AG08396 (cell line): ENCODE results near the gene POLR2M.

ENCODE experiments used
- DNase-seq: peaks from one replicate; pipeline ENCODE4 v3.0.0; 2012; ENCODE audit warnings: low spot score, mixed read lengths

Gene POLR2M

DNA sequence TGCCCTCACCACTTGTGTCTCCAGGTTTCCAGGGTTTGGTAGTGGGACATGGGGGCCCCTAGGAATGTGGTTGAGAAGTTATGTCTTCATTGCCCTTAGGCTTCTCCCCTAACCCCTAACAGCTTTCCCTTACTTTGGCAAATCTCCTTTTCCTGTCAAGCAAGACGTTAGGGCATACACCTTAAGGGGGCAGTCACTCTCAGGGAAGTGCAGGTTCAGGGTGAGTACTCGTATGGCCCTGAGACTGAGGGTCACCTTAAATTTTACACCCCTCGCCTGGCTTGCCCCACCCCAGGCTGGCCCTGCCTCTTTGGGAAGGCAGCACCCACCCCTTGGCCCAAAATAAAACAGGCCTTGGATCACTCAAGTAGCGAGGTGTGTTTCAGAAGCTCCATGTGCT is 33.5 kb downstream of the POLR2M start:
- DNase-seq: no peak

- no peak for DNase-seq
Measured at GRCh38 chr15:57741089-57741488, 34.6 kb downstream of the POLR2M start.

DNA sequence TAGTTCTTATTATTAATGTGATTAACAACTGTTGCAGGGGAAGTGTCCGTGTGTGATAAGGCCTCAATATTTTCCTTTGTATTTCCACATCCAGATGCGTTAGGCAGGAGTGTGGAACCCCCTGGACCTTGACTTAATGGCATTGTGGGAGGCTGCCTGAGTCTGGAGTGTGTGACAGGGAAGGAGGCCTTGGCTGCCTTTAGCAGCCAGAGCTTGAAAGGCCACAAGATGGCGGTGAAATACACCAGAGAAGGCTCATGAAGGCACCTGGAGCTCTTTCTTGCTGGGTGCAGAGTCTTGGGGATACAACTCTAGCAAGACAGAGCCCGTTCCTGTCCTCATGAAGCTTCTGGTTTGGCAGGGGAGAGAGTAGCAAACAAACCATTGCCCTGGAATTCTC is 36.9 kb downstream of the POLR2M start:
- no peak for DNase-seq

DNA sequence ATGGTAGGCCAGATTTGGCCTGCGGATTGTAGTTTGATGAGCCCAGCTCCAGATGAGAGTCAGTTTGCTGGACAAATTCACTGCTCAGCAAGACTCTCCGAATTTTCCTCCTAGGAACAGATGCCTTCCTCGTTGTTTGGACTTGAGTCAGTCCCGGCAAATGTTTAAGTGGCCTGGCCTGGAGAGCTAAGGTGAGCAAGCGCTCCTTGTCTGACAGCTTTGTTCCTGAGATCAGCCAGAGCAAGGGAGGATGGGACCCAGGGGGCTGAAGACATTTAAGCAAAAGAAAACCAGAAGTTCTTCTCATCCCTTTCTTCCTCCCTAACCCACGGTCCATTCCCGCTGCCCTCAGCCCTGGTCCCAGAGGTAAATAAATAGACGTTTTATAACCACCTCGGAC is 40.3 kb downstream of the POLR2M start:
- DNase-seq: no peak

GRCh38 chr15:57747206-57747896 is 40.8 kb downstream of the POLR2M start:
- DNase-seq: no peak

- peak; percentile 36 for DNase-seq
Measured at GRCh38 chr15:57751177-57751800, 44.8 kb downstream of the POLR2M start.

DNA sequence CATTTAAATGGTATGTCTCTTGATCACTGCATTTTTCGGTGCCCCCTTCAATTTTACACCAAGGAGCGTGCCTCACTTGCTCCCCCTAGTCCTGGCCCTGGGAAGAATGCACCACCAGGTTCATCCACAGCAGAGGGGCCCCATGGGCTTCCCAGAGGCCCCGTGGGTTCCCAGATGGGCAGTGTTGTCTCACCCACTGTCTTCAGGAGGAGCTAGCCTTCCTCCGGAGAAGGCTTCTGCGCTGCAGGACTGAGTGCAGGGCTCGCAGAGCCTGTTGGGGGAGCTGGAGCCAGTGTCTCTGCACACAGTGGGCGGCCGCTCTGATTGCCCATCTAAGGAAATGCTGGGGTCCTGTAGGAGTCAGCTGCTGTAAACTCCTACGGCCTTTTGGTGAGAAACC is 45.9 kb downstream of the POLR2M start:
- DNase-seq: no peak

- DNase-seq: no peak
Measured at GRCh38 chr15:57752840-57753239, 46.3 kb downstream of the POLR2M start.

DNA sequence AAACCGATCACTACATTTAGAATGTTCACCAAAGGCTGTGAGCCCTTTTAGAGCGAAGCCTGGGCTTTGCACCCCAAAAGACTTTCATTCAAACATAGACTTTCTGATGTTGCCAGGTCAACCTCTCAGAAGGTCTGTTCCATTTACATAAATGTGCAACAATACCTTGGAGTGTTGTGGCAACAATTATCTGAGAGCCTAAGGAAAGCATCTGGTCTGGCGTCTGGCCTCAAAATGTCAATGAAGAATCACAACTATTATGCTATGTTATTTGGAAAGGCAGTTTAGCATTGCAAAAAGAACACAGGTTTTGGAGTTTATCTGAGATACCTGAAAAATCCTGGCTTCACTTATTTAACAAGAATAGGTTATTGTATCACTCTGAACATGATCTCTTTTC is 50.0 kb downstream of the POLR2M start:
- DNase-seq: no peak

DNA sequence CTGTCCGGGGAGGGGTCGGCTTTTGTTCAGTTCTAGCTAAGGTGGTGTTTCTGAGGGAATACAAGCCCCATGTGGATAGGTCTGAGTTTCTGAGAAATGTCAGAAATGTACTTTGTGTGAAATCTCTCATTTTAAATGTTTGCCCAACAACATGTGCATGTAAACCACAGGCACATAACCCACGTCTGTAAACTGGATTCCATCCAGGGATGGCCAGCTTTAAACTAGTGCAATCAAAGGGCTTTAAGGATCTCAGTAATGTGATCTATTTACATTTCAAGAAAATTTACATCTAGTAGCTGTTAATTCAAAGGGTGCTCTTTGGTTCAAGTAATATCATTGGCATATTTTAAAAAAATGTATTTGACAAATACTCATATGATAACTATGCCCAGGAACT is 52.0 kb downstream of the POLR2M start:
- no peak for DNase-seq

DNA sequence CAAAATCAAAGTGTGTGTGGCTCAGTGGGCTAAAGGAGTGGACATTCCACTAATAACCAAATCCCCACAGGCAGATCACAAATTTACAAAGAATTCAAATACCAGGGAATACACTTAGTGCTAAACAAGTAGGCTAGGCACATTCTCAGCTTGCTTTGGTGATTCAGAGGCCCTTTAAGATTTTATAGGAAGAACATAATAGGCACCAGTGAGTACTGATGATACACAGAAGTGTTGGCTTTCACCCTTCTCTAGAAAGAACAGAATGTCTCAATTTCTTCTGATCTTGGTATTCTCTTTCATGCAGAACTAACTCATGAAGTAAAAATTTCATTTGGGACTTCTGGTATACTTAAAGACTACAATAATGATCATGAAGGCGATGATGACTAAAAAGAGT is 55.0 kb downstream of the POLR2M start:
- no peak for DNase-seq

- DNase-seq: no peak
Measured at GRCh38 chr15:57762302-57762701, 55.8 kb downstream of the POLR2M start.

GRCh38 chr15:57763176-57763964 is 56.9 kb downstream of the POLR2M start:
- no peak for DNase-seq
